C1 segment of cervical spinal cord (tissue), 14 donors: ENCODE results near the gene PRMT7.

Source experiments
- DNase-seq, 14 donors: peaks; one replicate each; lab custom pipeline; 2025; lab: John Stamatoyannopoulos, UW

The PRMT7 gene

DNA sequence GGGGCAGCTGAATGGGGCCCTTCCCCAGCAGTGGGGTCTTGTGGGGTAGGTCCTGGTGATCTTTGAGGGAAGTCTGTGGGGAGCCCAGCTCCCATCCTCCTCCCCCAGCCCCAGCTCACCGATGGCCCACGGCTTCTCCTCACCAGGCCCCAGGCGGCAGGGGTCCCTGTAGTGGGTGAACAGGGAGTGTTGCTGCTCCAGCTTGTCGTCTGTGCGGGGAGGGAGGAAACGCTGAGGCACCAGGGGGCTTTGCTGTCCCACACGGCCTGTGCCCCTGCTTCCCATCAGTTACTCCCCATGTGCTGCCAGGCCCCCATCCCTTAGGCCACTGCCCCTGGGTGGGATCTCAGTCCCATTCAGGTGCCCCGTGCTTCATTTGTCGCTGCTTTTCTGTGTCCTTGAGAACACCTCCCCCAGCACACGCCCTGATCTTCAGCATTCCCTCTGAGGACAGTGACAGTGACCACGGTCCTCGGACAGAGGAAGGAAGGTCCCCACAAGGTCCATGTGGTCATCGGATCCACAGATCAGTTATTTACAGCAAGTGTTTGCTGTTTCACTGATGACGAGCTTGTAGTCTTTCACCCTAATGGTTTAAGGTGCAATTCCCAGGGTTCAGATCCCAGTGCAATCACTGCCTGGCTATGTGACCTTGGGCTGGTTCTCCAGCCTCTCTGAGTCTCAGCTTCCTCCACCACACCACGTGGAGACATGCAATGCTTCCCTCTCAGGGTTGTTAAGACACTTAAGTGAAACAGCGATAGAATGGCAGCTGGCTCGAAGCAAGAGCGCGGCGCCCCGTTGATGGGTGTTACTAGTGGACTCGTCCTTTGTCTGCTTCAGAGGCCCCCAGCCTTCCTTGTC, 53.1 kb downstream of the PRMT7 start:
- no peak for DNase-seq

DNA sequence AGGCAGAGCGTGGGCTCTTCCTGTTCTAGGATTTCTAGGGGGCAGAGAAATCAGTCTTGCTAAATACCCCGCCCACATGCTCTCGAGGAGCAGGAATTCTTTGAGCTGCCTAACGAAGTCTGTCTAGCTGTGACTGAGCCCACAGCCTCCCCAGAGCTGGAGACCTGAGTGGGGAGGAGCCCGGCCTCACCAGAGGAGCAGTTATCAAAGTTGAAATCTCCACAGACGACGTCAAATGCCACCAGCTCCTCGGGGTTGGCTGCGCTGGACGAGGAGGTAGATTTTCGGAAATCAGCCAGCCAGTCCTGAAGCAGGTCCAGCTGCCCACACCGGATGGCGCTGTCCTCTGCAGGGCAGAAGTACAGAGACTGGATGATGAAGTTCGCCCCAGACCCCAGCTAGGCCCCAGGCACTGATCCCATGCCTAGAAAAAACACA, 53.8 kb downstream of the PRMT7 start:
- no peak for DNase-seq

DNA sequence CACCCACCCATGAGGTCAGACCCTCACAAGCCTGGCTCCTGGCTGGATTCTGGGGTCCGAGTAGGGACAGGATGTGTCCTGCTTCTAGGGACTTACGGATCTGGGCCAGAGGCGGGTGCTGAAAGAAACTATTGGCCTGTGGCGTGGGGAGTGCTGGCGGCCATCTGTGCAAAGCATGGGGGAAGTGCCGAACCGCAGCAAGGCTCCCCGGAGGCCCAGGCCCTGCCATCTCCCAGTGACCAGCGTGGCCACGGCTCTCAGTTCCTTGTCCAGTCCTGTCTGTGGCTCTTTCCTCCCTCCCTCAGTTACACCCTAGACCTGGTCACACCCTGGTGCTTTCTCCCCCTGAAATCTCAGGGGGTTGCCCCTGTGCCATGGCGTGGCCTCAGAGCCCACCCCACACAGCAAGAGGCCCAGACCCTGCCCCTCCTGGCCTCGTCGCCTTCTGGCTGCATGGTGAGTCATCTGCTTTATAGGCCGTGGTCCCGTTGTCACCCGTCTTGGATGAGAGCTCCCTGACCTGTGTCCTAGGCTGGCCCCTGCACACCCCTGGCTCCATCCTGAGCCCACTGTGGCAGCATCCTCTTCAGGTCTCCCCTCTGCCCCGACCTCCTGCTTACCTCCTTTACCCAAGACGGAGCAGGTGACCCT, 54.5 kb downstream of the PRMT7 start:
- DNase-seq, result peak in 5 of 14 donors; percentile 17 to 37 (median 22)

GRCh38 chr16:68366062-68366461, 55.2 kb downstream of the PRMT7 start:
- no peak for DNase-seq

DNA sequence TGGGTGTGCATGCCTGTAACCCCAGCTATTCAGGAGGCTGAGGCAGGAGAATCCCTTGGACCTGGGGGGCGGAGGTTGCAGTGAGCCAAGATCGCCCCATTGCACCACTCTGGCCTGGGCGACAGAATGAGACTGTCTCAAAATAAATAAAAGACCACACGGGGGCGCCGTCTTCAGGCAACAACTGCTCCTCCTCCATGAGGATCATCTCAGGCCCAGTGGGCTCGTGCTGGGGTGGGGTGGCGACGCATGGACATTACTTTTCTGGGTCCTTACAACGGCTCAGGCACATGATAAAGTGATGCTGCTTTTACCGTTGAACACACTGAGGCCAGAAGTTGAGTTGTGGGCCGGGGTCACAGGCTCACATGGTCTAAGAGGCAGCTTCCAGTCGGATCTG, 56.2 kb downstream of the PRMT7 start:
- DNase-seq, result peak in 1 of 14 donors; percentile 7

DNA sequence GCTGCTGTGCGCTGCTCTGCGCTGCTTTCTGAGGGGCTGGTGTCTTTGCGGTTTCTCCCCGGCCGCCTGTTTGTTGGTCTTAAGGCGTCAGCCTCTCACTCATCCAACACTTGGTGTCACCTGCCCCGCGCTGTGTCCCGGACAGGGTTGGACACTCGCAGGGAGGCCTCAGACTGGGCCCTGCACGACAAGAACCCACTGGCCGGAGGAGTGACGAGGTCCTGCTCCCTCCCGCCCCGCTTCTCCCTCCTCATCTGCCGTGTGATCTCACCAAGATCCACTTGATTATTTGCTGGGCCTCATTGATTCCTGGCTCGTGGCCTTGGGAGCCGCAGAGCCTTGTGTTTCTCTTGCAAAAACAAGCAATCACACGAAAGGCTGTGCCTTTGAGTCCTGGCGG, 56.6 kb downstream of the PRMT7 start:
- no peak for DNase-seq

- DNase-seq, result no peak
Measured at GRCh38 chr16:68367891-68368290, 57.1 kb downstream of the PRMT7 start.

DNA sequence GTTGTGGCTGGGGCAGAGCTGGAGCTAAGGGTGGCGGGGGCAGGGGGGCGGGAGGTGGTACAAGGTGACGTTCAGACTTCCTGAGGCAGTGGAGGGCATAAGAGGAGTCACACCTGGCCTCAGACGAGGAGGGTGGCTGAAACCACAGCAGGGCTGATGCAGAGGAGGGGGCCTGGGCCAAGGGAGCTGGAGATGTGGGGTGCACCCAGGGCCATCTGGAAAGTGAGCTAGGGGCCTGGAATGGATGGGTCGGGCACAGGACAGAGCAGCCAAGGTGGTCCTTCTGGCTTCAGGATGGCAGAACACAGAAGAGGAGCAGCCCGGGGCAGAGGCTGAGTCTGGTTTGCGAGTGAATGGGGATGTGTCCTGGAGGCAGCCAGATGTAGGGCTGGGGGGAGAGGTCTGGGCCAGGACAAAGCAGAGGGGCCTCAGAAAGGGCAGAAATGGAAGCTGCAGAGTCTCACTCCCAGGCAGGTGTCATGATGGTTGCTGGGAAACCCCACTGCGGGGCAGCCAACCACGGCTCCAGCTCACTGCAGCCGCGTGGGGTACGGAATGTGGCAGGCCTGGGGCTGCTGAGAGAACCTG, 57.6 kb downstream of the PRMT7 start:
- no peak for DNase-seq

DNA sequence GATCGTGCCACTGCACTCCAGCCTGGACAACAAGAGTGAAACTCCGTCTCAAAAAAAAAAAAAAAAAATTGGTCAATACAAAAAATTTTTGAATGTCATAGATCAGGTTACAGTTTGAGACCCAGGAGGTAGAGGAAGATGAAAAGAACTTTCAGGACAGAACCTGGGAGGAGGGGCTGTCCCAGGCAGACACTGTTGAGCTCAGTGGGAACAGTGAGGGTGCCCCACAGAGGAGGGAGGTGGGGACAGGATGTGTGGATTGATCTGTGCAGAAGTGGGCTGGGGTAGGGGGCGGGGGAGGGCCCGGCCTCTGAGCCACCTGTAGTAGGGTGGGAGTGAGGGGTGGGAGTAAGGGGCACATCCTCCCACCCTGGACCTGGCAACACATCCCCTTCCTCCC, 58.3 kb downstream of the PRMT7 start:
- no peak for DNase-seq

DNA sequence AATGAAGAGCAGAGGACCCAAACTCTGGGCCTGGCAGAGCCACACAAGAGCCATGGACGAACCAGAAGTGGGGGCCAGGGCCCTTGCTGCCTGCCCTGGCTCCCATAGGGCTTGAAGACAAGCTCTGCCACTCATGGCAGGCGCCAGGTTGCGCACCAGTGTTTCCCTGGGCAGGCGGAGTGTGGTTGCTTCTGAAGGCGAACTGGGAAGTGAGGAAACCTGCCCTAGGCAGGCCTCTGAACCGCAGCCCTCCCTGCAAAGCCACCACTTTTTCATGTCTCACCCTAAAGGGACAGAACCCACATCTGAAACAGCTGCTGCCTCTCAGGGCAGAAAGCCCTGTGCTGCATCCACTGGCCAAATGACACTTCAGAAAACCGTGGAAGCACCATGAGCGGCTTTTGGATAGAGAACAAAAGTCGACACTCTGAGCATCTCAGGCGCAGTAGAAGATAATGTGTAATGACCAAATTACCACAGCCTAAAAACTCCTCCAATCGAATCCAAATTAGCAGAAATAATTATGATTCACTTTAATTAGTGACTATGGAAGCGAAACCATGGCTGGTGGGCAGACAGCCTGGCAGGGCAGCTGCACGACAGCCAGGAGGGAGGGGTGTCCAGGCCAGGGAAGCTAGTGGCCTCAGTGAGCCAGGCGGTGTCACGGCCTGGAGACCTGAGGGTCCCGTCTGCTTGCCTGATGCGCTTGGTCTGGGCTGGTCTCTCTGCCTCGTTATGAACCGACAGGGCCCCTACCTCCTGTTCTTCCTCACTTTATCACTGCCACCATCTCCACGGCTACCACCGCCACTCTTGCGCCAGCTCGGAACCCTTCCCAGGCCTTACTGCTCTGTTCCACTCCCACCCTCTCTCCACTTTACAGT, 59.1 kb downstream of the PRMT7 start:
- no peak for DNase-seq

DNA sequence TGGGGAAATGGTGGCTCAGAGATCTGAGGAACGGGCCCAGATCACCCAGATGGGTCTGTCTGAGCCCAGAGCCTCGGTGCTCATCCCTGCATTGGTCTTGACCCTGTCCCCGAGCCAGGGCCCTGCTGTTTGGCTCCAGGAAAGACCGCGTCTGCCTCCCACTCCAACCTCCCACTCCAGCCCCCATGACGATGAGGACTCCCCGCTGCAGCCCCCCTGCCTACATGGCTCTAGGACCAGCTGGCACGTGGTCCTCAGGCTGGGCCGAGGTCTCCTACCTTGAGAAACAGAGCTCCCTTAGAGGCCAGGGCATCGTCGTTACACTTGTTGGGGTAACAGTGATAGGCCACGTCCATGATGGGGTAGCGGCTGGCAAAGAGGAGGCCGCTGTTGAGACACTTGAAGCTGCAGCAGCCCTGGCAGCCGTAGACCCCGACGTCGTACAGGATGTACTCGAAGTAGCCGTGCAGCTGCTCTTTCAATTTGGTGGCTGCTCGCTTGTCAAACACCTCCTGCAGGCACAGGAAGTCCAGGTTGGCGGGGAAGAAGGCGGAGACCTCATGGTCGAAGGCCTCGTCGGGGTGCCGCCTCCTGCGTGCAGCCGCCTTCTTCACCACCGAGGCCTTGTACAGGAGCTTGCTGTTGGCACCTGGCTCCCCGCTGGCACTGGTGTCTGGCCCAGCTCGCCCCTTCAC, 59.9 kb downstream of the PRMT7 start:
- no peak for DNase-seq

DNA sequence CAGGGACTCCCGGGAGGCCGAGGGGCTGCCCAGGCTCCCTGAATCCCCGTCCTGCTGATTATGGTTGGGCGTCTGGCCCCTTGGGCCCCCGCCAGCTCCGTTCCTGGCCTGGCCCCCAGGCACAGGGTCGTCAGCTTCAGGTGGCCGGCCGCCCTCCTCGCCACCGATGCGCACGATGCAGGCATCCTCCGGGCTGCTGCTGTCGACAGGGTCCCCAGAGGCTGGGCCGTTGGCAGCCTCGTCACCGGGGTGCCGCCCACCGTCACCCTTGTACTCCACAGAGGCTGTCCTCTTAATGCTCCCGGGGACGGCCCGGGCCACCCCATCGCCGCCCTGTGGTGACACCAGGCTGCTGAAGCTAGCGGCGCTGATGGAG, 60.4 kb downstream of the PRMT7 start:
- no peak for DNase-seq

GRCh38 chr16:68371706-68372380, 61.0 kb downstream of the PRMT7 start:
- no peak for DNase-seq

GRCh38 chr16:68372381-68372720, 61.5 kb downstream of the PRMT7 start:
- DNase-seq, result no peak

- DNase-seq, result no peak
Measured at GRCh38 chr16:68372806-68373205, 62.0 kb downstream of the PRMT7 start.

GRCh38 chr16:68373528-68374245, 62.9 kb downstream of the PRMT7 start:
- peak in 1 of 14 donors; percentile 60 for DNase-seq

DNA sequence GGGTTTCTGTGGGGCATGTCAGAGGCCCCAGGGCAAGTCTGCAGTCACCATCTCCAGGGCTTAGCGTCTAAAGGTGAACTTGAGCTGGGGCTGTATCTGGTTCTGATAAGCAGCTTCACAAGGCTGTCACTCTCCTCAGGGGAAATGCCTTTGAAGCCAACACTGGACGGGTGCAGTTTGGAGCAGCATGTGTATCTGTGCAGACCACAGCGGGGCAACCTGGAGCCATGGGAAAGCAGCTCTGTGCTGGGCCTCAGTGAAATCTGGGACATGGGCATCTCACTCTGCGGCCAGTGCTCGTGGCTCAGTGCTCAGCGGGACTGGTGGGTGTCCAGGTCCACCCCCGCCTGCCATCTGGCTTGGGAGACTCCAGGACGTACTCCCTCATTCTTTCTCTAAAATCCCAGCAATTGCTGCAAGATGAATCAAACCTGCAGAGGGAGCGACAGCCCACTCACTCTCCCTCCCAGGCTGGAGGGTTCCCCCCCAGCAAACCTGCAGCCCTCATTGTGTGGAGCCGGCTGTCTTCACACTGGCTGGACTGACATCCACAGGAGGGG, 63.5 kb downstream of the PRMT7 start:
- peak in 2 of 14 donors; percentile 27 to 88 for DNase-seq

DNA sequence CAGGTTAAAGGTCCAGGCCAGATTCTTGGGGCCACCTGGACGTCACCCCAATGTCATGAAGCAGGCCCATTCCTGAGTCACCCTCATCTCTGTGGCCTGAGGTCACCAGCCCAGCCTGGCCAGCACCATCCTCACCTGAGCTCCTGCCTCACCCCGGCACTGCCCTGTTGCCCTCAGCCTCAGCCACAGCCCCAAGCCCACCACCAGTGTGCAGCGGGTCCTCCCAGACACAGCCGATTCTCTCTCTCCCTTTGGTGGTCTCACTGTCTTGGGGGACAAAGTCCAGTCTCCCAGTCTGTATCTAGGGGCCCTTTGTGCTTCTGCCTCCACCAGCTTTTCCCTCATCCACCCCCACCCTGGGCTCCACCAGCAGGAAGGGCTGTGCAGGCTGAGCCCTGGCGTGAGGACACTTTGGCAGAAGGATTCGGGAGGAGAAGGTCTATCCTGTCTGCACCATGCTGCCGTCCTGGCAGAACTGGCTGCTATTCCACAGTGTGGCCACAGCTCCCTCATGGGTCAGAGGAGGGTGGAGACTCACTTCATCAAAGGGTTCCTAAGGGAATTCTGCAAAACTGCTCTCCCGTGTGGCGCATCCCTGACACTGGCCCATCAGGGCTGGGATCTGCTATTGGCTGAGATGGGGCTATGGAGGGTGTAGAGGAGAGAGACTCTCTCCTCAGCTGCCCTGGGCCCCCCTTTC, 64.3 kb downstream of the PRMT7 start:
- peak in 1 of 14 donors; percentile 56 for DNase-seq
